ENCODE measurements around the gene CHADL.
A peak's percentile ranks its signal among the peaks of the same experiment; 100 is the strongest.

CHADL gene

DNA sequence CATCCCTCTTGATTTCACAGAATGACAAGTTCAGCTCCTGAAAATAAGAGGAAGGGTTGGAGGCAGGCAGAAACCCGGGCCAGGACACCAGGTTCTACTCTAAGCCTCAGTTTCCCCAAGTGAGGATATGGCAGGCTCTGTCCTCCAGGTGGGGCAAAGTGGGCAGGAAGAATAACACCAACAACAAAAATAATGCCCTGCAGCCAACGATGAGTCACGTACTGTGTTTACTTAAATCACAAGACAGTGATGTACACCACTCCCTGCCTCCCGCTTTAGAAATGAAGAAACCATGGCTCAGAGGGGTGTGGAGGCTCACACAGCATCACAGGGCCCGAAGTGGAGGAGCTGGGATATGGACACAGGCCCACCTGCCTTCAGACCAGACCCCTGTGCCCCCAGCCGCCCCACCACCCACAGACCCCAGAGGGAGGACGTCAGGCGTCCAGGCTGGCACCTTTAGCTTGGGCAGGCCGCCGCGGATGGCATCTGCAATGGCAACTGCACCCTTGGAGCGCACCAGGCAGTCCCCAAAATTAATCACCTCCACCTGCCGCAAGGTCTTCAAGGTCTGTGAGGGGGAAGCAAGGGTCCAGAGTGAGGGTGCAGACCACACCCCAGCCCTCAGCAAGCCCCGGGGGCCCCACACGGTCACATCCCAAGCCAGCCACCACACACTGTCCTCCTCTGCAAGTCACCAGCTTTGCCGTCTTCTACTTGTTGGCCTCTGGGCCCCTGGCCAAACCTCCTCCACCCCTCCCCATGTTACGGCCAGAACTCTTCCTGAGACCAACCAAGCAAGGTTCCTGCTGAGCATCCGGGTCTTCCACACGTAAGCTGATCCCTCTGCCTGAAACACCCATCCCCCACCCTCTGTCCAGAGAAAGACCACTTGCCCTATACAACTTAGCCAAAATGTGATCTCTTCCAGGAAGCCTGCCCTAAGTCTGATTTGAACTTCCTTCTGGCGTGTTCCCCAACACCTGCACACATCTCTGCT, 15.8 kb upstream of the CHADL start:
- DNase-seq (ENCODE audit: low read depth, low spot score) = no peak

DNA sequence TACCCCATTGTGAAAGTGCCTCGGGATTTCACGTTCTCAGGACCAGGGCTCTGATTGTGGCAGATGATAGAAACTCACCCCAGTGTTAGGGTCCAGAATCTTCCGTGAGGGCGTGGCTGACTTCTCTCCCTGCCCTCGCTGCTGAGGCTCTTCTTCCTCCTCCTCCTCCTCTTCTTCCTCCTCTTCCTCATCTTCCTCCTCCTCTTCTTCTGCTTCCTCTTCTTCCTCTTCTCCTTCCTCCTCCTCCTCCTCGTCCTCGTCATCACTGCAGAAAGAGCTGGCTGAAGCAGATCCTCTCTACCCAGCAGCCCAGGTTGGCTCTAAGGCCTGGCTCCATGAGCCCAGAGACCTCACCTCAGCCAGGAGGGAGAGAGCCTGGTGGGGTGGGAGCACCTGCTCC, 13.5 kb upstream of the CHADL start:
- DNase-seq (ENCODE audit: low read depth, low spot score) = no peak

DNA sequence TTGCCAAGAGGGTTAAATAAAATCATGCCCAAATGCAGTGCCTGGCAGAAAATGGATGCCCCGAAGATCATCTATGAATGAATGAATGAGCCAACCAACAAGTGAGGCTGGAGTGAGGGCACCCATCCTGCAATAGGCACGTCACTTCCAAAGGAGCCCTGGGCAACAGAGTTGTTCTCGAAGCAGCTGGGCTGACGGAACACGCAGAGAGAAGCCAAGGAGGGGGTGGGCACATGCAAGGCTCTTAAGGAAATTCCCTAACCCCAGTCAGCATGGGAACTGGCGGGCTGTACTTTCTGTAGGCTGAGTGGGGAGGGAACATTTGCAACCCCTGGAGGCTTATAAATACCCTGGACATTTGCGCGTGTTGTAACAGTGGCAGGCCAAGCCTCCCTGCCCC, 11.6 kb upstream of the CHADL start:
- DNase-seq (ENCODE audit: low read depth, low spot score) = no peak

DNA sequence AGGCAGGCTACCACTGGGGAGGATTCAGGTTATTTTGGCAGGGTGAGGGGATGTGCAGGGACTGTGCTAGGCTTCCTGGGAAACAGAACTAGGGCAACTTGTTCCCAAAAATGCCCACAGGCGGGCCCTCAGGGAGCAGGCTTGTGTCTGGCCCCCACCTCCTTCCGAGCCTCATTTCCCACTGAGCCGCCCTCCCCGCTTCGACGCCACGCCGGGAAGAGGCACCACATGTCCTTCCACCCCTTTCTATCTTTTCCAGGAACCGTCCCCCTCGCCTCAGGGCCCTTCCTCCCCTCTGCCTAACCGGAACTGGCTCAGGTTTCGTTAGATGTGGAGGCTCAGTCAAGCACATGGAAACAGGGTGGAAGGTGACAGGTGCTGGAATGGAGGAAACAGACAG, 9.4 kb upstream of the CHADL start:
- DNase-seq (ENCODE audit: low read depth, low spot score) = no peak

DNA sequence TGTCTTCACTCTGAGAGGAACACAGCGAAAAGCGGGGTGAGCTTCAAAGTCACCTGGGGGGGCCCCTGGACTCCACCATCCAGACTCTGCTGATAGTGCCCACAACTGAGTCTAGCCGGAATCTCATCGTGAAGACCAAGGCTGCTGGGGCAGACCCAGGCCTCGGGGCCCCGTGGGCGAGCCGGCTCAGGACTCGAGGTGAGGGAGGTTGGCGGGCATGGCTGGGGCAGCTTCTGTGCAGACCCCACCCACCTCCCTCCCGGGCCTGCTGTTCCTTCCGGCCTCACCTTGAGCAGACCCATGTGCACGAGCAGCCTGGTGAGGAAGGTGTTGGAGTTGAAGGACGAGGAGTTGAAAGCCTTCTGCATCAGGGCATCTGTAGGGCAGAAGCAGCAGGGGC, 8.7 kb upstream of the CHADL start:
- DNase-seq (ENCODE audit: low read depth, low spot score) = no peak

DNA sequence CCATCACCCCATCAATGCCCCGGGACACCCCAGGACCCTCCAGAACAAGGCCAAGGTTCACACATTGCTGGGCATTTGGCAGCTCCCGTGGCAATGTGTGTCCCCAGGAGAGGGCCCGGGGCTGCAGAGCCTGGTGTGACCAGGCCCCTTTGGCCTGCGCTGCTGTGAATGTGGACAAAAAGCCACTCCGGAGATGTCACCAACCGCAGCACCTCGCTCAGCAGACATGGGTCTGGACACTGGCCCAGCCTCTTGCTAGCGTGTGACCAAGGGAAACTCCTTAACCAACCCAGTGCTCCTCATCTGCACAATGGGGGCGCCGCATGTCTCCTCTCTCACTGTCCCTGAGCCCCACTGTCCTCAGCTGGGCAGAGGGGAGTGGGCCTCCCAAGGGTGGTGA, 8.0 kb upstream of the CHADL start:
- DNase-seq (ENCODE audit: low read depth, low spot score) = no peak

DNA sequence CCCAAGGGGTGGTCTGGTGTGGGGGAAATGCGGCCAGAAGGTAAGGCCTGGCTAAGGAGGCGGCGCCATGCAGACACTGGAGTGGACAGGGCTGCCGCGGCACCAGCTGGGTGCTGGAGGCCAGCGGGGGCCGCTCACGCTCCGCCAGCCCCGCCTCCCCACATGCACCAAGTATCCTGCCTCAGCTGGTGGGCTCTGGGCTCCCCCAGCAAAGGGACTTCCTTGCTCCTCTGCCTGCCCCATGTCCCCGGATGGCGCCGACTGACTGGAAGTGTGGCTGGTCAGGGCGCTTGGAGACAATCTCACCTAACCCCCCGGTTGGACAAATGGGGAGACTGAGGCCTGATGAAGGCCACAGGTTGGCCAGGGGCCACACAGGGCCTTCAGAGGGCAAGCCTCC, 7.6 kb upstream of the CHADL start:
- no peak for DNase-seq (ENCODE audit: low read depth, low spot score)

DNA sequence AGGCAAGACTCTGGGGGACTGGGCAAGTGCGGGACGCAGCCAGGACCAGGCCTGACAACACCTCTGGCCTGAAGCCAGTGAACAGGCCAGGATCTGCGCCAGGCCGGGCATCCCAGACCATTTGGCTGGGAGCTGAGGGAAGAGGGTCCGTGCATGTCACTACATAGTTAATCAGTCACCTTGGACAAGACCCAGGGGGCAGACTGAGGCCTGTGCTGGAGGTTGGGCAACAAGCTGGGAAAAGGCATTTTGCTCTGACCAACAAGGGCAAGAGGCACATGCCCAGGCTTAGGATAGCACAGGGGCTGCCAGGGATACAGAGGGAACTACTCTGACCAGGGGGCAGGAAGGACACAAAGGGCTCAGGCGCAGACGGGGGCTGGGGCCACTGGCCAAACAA, 7.0 kb upstream of the CHADL start:
- no peak for DNase-seq (ENCODE audit: low read depth, low spot score)

DNA sequence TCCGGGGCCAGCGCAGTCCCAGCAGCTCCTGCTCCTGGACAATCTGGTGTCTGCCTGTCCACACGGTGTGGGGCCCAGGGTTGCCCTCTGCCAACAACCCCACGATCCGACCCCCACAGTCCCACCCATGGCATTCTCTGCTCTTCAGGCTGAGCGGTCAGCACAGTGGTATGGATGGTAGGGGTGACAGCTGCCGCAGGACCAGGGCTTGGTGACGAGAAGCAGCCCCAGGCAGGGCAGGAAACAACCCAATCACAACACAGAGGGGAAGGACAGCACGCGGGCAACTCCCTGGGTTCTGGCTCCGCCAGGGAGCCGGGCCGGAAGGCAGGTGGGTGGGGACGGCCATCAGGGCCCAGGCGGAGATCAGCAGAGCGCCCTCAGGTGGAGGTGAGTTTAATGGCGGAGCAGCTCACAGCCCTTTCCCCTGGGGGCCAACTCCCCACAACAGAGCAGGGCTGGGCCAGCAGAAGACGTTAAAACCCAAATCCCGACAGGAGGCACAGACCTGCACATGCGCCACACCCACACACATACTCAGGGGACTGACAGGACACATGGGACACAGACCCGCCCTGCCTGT, 5.3 kb upstream of the CHADL start:
- no peak for DNase-seq (ENCODE audit: low read depth, low spot score)

DNA sequence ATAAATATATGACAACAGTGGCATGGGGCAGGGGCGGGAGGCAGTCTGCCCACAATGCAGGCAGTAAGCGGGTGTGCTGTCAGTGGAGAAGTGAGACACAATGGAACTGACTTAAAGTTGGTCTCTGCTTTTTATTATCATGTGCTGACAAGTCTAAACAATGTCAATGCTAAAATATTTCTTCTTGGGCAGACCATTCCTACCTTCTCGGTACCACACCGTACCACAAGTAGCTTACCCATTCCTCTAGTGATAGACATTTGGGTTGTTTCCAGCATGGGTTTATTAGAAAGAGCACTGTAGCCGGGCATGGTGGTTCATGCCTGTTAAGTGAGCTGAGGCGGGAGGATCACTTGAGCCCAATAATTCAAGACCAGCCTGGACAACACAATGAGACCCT, 2.6 kb upstream of the CHADL start:
- DNase-seq (ENCODE audit: low read depth, low spot score) = no peak

DNA sequence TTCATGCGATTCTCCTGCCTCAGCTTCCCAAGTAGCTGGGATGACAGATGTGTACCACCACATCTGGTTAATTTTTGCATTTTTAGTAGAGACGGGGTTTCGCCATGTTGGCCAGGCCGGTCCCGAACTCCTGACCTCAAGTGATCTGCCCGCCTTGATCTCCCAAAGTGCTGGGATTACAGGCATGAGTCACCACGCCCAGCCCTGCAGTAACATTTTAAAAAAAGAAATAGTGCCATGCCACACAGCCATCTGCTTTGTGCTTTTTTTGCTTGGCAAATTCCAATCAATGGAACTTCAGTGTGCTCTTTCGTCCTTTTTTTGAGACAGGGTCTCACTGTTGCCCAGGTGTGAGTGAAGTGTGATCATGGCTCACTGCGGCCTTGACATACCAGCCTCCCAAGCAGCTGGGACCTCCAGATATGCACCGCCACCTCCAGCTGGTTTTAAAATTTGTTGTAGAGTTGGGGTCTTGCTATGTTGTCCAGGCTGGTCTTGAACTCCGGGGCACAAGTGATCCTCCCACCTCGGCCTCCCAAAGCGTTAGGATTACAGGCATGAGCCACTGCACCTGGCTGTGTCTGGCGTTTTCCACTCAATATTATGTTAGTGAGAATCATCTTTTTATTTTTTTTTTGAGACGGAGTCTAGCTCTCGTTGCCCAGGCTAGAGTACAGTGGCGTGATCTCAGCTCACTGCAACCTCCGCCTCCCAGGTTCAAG, 1.8 kb upstream of the CHADL start:
- no peak for DNase-seq (ENCODE audit: low read depth, low spot score)

DNA sequence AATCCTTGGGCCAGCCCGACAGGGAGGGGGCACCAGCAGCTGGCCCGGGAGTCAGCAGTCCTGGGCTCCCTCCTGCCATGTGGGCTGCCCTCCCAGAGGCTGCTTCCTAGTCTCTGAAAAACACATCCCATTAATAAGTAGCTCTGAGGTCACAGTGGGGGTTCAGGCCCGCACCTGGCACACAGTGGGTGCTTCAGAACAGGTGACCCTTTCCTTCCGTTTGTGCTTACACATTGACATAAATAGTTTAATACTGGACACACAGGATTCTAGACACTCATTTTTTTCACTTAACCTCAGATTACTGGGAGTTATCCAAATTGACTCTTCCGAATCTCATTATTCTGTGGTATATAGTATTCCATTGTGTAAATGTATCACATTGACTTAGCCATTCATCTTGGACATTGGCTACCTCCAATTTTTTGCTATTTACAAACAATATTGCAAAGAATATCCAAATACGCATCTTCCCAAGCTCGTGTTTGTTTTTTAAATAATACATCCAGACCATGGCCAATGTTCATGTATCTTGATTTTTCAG, 474 bp upstream of the CHADL start:
- DNase-seq (ENCODE audit: low read depth, low spot score) = no peak

DNA sequence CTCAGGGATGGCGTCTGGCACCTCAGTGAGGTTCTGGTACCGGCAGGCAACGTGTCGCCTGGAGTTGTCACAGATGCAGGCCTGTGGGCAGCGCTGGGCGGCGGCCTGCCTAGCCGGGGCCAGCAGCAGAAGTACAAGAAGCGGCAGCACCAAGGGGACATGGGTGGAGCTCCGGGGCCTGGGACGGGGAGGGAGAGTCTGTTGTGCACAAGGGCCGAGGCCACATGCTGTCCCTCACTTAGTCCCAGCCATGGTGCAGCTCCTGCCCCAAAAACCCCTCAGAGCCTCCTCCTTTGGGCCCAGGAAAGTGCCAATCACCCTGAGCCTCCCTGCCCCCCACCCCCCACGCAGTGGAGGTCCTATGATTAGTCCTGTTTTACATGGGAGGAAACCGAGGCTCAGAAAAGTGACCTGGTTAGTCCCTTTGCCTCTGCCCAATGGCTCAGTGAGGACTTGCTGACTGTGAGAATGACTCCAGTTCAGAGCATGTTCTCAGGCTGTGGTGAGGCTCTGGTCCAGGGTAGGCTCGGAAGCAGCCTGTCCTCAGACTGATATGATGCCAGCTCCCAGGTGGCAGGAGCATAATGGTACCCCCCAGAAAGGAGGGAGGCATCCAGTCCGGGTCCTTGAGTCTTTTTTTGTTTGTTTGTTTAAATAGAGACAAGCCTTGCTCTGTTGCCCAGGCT, 1.1 kb downstream of the CHADL start:
- no peak for DNase-seq (ENCODE audit: low read depth, low spot score)

DNA sequence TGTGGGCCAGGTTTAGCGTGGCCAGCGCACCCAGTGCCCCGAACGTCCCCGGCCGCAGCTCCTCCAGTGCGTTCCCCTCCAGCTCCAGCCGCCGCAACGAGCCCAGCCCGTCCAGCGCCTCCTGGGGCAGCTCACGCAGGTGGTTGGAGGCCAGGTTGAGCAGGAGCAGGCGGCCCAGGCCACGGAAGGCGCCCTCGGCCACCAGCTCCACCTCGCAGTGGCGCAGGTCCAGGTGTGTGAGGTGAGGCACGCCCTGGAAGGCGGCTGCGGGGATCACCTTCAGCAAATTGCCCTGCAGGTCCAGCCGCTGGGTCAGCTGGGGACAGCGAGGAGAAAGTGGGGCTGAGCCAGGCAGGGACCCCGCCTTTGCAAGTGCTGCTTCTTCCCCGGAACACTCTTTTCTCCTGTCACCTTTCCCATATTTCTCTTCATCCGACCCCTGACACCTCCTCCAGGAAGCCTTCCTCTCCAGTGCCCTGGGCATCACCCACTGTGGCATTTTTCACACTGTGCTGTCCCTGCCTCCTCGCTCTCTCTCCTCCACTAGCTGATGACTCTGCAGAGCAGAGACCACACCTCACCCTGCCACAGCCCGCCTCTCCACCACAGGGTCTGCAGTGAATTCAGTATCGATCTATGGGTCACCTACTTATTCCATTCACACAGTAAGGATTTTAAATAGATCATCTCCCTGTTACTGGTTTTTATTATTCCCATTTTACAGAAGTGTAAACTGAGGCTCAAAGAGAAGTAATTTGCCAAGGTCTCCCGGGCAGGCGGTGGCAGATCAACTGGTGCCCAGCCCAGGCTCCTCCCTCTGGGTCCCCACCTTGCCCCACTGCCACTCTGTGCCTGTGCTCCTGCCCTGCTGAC, 1.9 kb downstream of the CHADL start:
- DNase-seq (ENCODE audit: low read depth, low spot score) = no peak

DNA sequence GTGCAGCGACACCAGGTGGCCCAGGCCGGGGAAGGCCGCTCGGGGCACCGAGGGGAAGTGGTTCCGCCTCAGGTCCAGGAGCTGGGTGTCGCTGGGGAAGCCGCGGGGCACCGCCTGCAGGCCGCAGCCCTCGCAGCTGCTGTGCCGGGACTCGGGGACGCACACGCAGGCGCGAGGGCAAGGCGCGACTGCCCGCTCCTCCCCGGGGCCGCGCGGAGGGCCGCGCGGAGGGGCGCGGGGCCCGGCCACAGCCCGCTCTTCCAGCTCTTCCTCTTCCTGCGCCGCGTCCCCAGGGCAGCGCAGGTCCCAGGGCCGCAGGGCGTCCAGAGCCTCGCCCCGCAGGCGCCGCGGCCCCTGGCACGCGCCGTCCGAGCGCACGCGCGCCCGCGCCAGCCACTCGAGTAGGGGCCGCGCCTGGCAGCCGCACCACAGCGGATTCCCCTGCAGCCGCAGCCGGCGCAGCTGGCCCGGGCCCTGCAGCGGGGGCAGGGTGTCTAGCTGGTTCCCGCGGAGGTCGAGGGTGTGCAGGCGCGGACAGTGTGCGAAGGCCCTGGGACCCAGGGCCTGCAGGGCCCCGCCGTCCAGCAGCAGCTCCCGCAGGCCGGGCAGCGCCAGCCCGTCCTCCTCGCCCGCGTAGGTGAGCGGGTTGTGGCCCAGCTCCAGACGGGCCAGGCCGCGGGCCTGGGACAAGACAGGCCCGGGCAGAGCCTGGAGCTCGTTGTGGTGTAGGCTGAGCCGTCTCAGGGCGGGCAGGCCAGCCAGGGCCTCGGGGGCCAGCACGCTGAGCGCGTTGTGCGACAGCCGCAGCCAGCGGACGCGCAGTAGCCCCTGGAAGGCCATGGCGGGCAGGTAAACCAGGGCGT, 2.8 kb downstream of the CHADL start:
- peak; percentile 61 for DNase-seq (ENCODE audit: low read depth, low spot score)

DNA sequence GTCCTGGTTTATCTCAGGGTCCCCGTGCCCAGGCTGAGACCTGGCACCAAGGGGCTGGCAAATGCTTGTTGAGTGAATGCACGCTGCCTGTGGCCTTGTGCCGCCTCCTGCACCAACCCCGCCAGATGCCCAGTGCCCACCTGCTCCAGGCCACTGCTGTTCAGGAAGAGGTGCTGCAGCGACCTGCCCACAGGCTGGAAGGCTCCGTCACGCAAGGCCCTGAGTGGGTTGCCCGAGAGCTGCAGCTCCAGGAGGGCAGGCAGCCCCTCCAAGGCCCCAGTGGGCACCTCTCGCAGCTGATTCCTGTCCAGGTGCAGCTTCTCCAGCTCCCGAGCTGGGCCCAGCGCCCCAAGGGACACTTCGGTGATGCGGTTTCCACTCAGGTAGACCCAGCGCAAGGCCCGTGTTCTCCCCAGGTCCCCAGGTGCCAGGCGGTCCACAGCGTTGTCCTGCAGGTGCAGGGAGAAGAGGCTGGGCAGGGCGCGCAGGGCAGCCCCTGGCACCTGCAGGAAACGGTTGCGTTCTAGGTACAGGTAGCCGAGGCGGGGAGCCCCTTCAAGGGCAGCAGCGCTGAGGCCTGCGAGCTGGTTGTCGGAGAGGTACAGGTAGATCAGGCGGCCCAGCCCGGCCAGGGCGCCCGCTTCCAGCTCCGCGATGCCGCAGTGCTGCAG, 3.6 kb downstream of the CHADL start:
- DNase-seq (ENCODE audit: low read depth, low spot score) = no peak

DNA sequence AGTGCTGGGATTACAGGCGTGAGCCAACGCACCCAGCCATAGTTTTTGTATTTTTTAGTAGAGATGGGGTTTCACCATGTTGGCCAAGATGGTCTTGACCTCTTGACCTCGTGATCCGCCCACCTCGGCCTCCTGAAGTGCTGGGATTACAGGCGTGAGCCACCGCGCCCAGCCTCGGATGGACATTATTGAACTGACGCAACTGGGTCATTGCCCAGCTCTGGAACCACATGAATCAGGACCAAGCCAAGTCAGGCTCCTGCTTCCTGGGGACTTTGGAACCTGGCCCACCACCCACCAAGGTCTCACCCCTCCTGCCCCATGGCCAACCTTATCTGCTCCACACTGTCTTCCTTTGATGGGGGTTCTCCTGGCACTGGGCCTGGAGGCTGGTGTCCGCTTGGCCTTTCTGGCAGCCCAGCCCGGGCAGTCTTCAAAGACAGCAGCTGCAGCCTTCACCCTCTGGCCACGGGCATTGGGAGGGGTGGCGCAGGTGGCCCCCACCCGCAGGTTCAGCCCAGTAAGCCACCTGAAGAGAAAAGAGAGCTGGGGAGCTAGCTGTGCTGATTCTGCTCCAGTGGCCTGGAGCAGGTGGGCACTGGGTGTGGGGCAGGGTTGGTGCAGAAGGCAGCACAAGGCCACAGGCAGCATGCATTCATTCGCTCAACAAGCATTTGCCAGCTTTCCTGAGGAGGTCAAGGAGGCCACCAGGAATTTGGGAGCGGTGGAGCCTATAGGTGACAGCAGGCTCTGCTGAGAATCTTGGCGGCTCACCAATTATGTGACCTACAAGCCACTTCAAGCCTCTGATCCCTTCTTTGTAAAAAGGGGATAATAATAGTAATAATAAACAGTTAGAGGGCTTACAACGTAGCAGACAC, 5.7 kb downstream of the CHADL start:
- DNase-seq (ENCODE audit: low read depth, low spot score) = no peak

DNA sequence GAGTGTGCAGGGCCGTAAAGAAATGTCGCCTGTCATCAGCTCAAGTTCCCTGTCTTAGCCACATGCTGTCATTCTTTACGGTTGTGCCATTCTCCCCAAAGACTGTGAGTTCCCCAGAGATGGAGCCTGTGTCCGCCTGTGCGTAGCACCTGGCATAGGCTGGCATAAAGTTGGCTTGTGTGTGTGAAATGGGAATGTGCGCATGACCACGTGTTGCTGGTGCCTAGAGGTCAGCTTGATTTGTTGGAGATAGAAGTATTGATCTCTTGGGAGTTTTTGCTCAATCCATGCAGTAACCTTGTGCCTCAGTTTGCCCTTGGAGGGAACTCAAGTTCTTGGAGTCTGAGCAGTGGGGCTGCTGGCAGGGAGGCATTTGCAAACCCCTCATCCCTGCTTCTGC, 9.4 kb downstream of the CHADL start:
- DNase-seq (ENCODE audit: low read depth, low spot score) = no peak

Data from activated CD4-positive, CD25-positive, alpha-beta regulatory T cell treated with anti-CD3 and anti-CD28 coated beads, Interleukin-2, amount 50 U/mL, for 16 hours (primary cell).